Measurements from ENCODE around the gene MYO1B. TPM values are rescaled to one million over a fixed set of nuclear protein-coding genes. Genes with fewer than 3 reads are reported as not detected.

Gene MYO1B
- total RNA-seq: 157 and 158 TPM in 2 replicates
- long read RNA-seq, partial matches to known transcripts: 62 of 75 reads
- long read RNA-seq, other reads (novel, unspliced or antisense): 11 of 75 reads

DNA sequence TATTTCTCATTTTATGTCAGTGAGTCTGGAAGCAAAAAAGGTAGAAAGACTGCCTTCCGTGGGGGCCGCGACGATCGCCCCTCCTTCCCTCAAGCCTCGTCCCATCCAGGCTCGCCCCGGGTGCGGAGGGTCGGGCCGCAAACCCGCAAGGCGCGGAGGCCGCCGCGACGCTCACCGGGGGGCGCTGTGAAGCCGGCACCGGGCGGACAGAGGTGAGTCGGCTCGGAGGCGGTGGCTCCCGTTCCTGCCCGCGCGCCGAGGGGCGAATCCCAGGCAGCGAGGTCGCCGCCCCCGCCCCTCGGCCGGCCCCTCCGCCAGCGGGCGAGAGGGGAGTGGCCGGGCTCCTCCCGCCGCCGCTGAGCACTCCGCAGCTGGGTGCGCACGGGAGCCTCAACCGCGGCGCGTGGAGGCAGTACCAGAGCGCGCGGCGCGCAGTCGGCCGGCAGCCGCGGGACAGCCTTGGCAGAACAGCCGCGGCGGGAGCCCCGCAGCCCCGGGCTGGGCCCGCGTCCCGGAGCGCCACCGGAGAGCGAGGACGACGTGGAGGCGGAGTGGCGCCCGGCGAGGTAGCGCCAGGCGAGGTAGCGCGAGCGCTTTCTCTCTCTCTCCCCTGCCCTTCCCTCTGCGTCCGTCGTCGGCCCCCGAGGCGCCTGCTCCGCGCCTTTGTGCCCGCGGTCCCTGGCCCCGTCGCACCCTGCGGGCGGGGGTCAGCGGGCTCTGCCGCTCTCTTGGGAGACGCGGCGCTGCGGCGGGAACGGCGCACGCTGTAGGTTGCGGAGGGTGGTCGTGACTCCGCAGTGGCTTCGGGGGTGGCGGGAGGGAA, at the start of gene MYO1B:
TSS of gene MYO1B (plus strand) at position 359 of the 823 bp plus-strand sequence. CDS start 31,492 bp downstream, outside the sequence.
- TF ChIP-seq, protein P1, sequence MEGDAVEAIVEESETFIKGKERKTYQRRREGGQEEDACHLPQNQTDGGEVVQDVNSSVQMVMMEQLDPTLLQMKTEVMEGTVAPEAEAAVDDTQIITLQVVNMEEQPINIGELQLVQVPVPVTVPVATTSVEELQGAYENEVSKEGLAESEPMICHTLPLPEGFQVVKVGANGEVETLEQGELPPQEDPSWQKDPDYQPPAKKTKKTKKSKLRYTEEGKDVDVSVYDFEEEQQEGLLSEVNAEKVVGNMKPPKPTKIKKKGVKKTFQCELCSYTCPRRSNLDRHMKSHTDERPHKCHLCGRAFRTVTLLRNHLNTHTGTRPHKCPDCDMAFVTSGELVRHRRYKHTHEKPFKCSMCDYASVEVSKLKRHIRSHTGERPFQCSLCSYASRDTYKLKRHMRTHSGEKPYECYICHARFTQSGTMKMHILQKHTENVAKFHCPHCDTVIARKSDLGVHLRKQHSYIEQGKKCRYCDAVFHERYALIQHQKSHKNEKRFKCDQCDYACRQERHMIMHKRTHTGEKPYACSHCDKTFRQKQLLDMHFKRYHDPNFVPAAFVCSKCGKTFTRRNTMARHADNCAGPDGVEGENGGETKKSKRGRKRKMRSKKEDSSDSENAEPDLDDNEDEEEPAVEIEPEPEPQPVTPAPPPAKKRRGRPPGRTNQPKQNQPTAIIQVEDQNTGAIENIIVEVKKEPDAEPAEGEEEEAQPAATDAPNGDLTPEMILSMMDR (IDR thresholded peaks at IDR 0.05; ENCODE audit: unreplicated experiment): peak; percentile 70
- Mint-ChIP-seq H3K27me3 (no peaks in the 10 kb centered on the region), H3K9me3 (ENCODE audit: low read depth) (no peaks in the 10 kb centered on the region), H3K27ac (peak within 1 kb of the TSS; percentile 98), H3K36me3 (ENCODE audit: insufficient read depth) (peaks cover 13% of the 10 kb centered on the region), H3K4me3 (ENCODE audit: low read depth) (peak within 1 kb of the TSS; percentile 94), H3K4me1 (ENCODE audit: low read depth) (peaks cover 37% of the 10 kb centered on the region)
- peak; percentile 84 for DNase-seq (ENCODE audit: low spot score, unreplicated experiment)

DNA sequence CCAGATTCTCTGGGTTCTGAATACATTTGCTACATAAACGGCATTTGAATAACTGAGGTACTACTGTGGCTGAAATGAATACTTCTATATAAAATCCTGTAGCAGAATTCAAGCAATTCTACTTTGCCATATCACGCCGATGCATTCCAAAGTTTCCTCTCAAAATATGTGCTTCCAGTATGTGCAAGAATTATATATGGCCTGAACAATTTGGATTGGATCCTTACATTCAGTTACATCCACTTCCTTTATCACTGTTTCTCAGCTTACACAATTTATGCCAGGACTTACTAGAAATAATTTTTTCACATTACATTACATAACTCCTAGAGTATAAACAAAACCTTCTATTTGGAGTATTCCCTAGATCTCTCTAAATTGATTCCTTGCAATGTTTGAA, 48.1 kb upstream of the MYO1B start:
- no peak for DNase-seq (ENCODE audit: low spot score, unreplicated experiment)
- Mint-ChIP-seq H3K4me1 (ENCODE audit: low read depth) (peaks cover 7% of the 10 kb centered on the region), H3K36me3 (ENCODE audit: insufficient read depth) (no peaks in the 10 kb centered on the region), H3K4me3 (ENCODE audit: low read depth) (no peak overlapping the region), H3K27me3 (no peaks in the 10 kb centered on the region), H3K9me3 (ENCODE audit: low read depth) (no peaks in the 10 kb centered on the region), H3K27ac (no peak overlapping the region)
- TF ChIP-seq, protein P1 (IDR thresholded peaks at IDR 0.05; ENCODE audit: unreplicated experiment): no peak

DNA sequence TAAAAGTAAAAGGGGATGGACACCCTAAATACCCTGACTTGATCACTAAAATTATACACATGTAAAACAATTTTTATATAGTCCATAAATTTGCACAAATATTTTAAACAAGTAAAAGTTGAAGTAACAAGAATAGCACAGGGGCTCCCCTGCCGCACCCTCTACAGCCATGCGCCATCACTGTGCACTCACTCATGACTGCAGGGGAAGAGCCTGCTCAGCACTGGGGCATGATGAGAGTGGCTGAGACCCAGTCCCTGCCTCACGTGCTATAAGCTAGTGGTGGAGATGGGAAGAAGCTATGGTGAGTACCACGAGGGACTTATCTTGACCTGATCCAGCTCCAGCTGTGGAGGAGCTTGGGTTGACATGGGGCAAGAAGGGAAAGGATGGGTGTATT, 46.9 kb upstream of the MYO1B start:
- TF ChIP-seq, protein P1 (IDR thresholded peaks at IDR 0.05; ENCODE audit: unreplicated experiment): no peak
- Mint-ChIP-seq H3K4me1 (ENCODE audit: low read depth) (peaks cover 12% of the 10 kb centered on the region), H3K9me3 (ENCODE audit: low read depth) (no peaks in the 10 kb centered on the region), H3K27me3 (no peaks in the 10 kb centered on the region), H3K27ac (no peak overlapping the region), H3K36me3 (ENCODE audit: insufficient read depth) (no peaks in the 10 kb centered on the region), H3K4me3 (ENCODE audit: low read depth) (no peak overlapping the region)
- DNase-seq (ENCODE audit: low spot score, unreplicated experiment): no peak

DNA sequence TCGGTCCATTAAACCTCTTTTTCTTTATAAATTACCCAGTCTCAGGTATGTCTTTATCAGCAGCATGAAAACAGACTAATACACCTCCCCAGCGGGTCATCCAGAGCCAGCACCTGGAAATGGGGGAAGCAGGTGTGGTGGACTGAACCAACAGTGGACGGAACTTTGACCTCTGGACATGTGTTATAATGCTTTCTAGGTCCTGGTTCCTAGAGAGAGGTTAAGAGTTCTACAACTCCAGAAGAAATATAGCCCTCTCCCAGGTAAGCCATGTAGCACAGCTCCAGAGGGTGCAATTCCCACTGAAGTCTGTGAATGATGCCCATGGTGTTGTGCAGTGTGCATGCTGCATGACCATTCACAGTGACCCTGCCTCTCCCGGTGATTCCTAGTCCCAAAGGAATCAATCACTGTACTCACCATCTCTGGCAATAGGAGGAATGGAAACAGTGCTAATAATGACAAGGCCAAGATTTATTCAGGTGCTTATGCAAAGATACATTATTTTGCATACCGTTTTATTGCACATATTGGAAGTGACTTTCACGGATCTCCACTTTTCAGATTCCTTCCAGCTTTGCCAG, 45.2 kb upstream of the MYO1B start:
- no peaks in the 10 kb centered on the region for H3K27me3 Mint-ChIP-seq
- H3K4me3 Mint-ChIP-seq (ENCODE audit: low read depth): no peak overlapping the region
- no peak overlapping the region for H3K27ac Mint-ChIP-seq
- H3K4me1 Mint-ChIP-seq (ENCODE audit: low read depth): peaks cover 12% of the 10 kb centered on the region
- TF ChIP-seq, protein P1 (IDR thresholded peaks at IDR 0.05; ENCODE audit: unreplicated experiment): no peak
- DNase-seq (ENCODE audit: low spot score, unreplicated experiment): no peak
- H3K9me3 Mint-ChIP-seq (ENCODE audit: low read depth): no peaks in the 10 kb centered on the region
- no peaks in the 10 kb centered on the region for H3K36me3 Mint-ChIP-seq (ENCODE audit: insufficient read depth)

DNA sequence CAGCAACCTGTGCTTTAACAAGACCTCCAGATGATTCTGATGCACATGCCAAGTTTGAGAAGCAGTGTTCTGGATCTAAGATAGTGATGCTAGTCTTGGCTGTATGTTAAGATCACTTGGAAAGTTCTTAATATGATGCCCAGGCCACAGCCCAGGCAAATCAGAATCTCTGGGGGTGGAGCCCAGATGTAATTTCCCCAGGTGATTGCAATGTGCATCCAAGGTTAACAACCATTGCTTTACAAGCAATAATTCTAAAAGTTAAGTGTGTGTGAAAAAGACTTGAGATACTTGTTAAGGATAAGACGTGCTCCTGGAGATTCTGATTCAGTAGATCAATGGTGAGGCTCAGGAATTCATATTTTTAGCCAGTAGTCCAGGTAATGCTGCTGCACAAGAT, 44.3 kb upstream of the MYO1B start:
- Mint-ChIP-seq H3K27ac (no peak overlapping the region), H3K9me3 (ENCODE audit: low read depth) (no peaks in the 10 kb centered on the region), H3K27me3 (no peaks in the 10 kb centered on the region), H3K4me1 (ENCODE audit: low read depth) (peaks cover 12% of the 10 kb centered on the region), H3K36me3 (ENCODE audit: insufficient read depth) (no peaks in the 10 kb centered on the region), H3K4me3 (ENCODE audit: low read depth) (no peak overlapping the region)
- TF ChIP-seq, protein P1 (IDR thresholded peaks at IDR 0.05; ENCODE audit: unreplicated experiment): no peak
- no peak for DNase-seq (ENCODE audit: low spot score, unreplicated experiment)

Measured in progenitor cell of endocrine pancreas (in vitro differentiated cells).